IPS-18c (cell line): ENCODE data around the gene ADD1.

Experiments used
- H3K4me3 ChIP-seq: 2 replicates; pipeline ENCODE4 v1.7.0; 2013; ENCODE audit warnings: low read depth, mild to moderate bottlenecking, low read length, moderate library complexity; ENCODE audit not compliant: insufficient read depth
- H3K9me3 ChIP-seq: one replicate; pipeline ENCODE4 v1.6.1; 2013; ENCODE audit warnings: mild to moderate bottlenecking, low read length, moderate library complexity; ENCODE audit not compliant: control insufficient read depth, insufficient read depth

ADD1 gene

DNA sequence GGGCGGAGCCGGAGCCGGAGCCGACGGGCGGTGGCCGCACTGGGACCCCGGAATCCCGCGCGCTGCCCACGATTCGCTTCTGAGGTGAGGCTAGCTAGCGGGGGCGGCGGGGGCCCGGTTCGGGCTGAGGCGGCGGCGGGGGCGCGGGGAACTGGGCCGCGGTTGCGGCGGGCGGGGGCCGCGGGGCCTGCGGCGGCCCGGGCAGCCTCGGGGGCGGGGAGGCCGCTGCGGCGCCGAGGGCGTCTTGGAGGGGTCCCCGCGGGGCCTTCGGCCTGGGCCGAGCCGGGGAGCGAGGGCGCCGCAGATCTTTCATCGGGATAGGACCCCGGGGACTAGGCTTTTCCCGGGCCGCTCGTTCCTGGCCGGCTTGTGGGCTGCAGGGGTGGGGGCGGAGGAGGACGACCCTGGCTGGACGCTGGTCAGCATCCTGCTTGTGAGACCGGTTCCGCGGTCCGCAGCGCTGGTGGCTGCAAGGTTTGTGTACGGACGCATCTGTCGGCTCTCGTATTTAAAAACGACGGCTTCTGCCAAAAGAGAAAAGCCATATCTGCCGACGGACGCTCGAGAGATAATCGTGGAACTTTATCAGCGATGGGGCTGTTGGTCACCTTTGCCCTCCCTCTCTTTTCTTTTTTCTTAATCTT, 419 bp downstream of the ADD1 start:
- Histone ChIP-seq H3K9me3 (peaks cover 4% of the 10 kb centered on the region), H3K4me3 (peak overlapping the region; percentile 85)

DNA sequence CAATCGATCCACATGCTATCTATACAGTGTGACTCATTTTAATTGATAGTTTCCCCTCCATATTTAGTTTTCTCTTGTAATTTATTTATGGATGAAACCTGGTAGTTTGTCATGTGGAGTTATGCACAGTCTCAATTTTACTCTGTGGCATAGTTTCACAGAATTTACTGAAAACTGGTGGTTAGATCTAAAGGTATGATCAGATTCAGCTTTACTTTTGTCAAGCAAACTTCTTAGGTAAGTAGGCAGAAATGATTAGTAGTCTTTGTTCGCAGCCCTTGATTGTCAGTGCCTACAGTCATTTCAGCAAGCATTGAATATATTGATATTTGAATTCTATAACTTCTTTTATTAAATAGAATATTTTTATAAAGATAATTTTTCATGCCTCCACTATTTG, 2.5 kb downstream of the ADD1 start:
- H3K4me3 ChIP-seq = no peak overlapping the region
- no peaks in the 10 kb centered on the region for H3K9me3 ChIP-seq

DNA sequence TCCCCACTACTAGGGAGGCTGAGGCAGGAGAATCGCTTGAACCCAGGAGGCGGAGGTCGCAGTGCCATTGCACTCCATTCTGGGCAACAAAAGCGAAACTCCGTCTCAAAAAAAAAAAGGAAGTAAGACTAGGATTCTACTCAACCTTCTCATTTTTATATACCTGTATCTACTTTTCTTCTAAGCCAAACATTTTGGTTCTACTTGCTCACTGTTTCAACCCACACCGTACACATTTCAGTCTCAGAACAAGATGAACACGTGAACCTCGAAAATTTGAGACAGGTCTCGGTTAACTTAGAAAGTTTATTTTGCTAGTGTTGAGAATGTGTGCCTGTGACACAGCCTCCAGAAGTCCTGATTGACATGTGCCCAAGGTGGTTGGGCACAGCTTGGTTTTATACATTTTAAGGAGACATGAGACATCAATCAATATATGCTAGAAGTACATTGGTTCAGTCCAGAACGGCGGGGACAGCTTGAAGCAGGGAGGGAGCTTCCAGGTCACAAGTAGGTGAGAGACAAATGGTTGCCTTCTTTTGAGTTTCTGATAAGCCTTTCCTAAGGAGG, 3.7 kb downstream of the ADD1 start:
- no peaks in the 10 kb centered on the region for H3K9me3 ChIP-seq
- no peak overlapping the region for H3K4me3 ChIP-seq

DNA sequence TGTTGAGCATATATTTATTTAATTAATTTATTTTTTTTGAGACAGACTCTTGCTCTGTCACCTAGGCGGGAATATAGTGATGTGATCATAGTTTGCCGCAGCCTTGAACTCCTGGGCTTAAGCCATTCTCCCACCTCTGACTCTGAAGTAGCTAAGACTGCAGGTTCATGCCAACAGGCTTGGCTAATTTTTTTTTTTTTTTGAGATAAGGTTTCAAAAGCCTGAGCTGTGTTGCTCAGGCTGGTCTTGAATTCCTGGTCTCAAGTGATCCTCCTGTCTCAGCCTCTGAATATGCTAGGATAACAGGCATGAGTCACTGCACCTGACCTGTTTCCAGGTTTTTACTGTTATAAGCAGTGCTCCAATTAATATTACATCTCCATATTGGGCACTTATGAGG, 4.8 kb downstream of the ADD1 start:
- Histone ChIP-seq H3K9me3 (no peaks in the 10 kb centered on the region), H3K4me3 (no peak overlapping the region)

DNA sequence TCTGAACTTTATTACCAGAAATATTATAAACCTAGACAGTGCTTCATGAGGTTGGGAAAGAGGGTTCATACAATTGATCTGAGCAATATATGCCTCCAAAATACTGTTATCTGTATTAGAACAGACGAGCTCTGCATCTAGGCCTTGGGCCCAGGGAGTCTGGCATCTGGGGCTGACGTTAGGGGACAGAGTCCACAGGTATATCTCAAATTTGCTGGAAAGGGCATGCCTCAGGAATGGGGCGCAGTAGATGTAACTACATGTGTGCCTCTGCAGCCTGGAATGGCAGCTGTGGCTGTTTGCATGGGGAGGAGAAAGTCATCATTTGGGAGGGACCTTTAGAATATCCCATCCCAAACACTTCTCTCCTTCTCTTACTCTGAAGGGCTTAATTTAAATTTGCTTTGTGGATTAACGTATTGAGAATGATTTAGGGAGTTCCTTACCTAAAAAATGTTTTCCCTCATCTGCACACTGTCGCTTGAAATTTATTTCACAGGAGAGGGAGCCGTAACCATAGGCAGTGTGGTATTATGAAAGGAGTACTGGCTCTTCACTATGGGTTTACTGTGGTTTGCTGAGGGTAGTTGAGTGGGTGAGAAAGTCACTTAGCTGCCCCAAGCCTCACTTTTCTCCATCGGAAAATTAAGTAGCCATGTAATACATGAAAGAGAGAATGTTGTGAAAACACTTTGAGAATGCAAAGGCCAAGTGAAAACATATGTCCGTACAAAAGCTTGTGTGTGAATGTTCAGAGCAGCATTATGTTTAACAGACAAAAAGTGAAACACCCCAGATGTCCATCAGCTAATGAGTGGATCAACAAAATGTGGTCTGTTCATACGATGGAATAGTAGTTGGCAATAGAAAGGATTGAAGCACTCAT, 5.9 kb downstream of the ADD1 start:
- Histone ChIP-seq H3K9me3 (no peaks in the 10 kb centered on the region), H3K4me3 (no peak overlapping the region)

DNA sequence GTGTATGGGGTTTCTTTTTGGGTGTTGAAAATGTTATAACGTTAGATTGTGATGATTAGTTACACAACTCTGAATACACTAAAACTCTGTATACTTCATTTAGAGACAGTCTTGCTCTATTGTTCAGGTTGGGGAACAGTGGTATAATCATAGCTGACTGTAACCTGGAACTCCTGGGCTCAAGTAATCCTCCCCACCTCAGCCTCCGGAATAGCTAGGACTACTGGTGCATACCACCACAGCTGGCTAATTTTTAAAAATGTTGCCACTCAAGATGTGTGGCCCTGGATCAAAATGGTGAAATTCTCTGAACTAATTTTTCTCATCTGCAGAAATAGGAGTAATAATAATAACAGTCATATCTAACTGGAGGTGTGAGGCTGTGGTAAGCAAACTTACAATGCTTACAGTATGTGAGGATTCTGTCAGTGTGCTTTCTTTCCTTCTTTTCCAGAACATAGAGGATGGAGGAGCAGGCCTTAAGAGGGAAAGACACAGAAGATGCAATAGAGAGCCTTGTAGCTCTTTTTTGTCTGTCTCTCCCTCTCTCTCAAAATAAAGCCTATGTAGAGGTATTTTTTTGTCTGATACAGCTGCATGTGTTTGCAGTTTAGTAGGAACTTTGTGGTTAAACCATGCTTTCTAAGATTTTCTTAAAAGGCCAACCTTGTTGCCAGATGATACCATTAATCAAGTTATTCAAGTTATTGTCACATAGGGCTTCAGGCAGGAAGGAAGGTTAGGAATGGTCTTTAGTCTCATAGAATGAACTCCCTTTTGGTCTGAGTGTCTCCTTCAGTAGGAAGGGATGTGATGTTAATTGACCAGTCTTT, 7.5 kb downstream of the ADD1 start:
- Histone ChIP-seq H3K4me3 (no peak overlapping the region), H3K9me3 (no peaks in the 10 kb centered on the region)

DNA sequence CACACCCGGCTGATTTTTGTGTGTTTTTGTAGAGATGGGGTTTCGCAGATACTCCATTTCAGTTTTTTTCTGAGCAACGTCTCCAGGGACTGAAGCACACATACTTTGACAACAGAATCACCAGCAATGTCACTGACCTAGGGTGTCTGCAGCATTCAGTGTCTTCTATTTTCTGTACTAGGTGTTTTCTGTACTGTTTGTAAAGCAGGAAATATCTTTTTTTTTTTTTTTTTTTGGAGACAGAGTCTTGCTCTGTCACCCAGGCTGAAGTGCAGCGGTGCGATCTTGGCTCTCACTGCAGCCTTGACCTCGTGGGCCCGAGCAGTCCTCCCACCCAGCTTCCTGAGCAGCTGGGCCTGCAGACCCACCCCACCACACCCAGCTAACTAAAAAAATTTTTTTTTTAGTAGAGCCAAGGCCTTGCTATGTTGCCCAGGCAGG, 8.9 kb downstream of the ADD1 start:
- H3K4me3 ChIP-seq = no peak overlapping the region
- no peaks in the 10 kb centered on the region for H3K9me3 ChIP-seq

DNA sequence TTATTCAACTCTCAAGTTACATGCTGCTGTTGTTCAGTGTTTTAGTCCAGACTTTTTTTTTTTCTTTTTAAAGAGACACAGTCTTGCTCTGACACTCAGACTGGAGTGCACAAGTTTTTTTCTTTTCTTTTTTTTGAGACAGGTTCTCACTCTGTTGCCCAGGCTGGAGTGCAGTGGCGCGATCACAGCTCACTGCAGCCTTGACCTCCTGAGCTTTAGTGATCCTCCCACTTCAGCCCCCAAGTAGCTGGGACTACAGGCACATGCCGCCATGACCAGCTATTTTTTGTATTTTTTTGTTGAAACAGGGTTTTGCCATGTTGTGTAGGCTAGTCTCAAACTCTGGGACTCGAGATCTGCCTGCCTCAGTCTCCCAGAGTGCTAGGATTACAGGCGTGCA, 11.9 kb downstream of the ADD1 start:
- H3K9me3 ChIP-seq = no peaks in the 10 kb centered on the region

DNA sequence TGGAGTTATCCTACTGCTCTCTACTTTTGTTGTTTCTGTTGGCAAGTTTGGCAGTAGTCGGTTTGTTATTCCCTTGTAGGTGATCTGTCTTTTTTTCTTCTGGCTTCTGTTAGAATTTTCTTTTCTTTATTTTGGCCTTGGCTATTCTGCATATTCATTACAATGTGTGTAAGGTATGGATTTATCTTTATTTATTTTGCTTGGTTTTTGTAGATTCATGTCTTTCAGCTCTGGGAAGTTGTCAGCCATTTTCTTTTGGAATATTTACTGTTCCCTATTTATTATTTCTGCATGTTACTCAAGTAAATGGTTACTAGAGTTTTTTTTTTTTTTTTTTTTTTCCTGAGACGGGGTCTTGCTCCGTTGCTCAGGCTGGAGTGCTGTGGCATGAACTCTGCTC, 12.6 kb downstream of the ADD1 start:
- no peak overlapping the region for H3K4me3 ChIP-seq
- no peaks in the 10 kb centered on the region for H3K9me3 ChIP-seq

More for the DNA sequence above, 11.9 kb downstream of the ADD1 start:
- H3K4me3 ChIP-seq = no peak overlapping the region

DNA sequence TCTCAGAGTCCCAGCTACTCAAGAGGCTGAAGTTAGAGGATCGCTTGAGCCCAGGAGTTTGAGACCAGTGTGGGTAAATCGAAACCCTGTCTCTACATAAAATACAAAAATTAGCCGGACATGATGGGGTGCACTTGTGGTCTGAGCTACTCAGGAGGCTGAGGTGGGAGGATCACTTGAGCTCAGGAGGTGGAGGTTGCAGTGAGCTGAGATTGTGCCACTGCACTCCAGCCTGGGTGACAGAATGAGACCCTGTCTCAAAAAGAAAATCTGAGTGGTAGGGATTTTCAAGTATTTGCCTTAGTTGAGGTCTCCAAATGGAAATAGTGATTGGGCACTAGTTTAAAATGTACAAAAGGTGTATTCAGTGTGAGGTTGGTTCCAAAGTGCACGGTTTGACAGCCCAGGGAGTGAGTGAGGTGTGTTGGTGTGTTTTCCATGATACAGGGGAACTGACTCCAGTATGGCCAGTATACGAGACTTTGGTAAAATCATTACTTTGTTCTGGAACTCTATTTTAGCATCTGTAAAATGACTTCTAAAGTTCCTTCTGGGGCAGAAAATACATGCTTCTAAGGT, 13.8 kb downstream of the ADD1 start:
- Histone ChIP-seq H3K9me3 (no peaks in the 10 kb centered on the region), H3K4me3 (no peak overlapping the region)

DNA sequence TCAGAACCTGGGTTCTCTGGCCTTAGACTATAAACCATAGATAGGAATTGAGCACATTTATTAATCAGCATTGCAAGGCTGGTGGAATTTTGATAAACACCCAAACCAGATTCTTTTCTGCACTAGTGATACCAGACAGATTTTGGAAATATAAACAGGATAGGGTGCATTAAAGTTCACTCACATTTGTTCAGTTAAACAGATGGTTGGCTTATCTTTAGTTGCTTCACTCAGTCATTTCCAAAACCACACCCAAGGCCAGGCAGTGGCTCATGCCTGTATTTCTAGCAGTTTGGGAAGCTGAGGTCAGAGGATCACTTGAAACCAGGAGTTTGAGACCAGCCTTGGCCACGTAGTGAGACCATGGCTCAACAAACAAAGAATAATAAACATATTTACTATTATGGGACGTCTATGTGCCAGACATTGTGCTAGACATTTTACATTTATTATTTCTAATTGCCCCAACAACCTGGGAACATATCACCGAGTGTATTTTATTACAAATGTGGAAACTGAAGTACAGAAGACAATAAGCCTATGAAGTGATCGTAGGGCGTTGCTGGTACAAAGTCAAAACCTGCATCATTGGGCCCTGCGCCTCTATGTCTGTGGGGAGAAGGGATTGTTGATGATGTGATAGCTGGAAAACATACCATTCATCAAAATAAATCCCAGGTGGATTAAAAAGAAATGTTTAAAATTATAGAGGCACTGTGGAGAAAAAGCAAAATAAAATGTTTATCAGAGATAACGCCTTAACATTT, 15.0 kb downstream of the ADD1 start:
- no peaks in the 10 kb centered on the region for H3K9me3 ChIP-seq
- no peak overlapping the region for H3K4me3 ChIP-seq

DNA sequence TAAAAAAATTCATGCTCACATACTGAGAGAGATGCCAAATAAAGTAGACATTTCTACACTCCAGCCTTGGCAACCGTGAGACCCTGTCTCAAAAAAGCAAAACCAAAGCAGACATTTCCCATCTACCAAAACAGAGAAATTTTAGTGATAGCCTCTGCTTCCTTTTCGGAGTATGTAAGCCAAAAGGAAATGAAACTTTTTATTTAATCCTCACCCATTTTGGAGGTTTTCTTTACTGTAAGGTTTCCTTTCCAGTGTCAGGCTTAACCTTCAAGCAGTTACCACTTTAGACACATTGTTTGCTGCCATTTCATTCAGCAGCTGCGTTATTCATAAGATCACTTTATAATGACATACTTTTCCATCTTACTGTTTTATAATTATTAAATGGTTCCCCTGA, 15.9 kb downstream of the ADD1 start:
- Histone ChIP-seq H3K4me3 (no peak overlapping the region), H3K9me3 (no peaks in the 10 kb centered on the region)

DNA sequence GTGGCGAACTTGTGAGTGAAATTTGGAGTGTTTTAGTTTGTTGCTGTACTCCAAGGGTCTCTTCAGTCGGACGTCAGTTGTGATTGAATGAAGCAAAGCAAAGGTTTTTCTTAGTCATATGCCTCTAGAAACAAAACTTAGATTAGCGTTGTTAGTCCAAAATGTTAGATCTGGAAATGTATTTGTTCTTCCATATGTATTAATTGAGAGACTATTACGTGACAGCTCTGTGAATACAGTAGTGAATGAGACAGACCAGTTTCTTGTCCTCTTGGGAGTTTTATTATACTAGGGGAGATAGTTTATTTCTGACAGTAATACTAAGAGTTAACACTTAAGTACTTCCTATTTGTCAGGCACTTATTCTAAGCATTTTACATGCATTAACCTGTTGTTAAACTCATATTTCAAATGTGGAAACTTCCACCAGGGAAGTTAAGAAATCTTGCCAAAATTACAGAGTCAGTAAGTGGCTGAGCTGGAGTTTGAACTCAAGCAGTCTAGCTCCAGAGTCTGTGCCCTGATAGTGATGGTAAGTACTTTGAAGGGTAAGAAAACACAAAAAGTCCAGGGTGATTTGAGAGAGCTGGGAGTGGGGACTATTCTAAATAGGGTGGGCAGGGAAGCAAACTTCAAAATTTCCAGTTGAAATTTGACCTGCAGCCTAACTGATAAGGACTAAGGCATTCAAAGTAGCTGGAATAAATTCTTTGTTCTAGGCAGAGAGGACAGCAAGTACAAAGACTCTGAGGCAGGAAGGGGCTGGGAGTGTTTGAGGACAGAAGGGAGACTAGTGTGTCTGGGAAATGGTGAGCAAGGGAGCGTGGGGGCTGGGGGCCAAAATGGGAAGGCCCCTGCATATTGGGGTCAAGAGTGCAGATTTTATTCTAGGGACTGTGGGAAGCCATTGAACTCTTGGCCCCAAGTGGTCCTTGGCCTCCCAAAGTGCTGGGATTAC, 17.0 kb downstream of the ADD1 start:
- H3K9me3 ChIP-seq = no peaks in the 10 kb centered on the region

DNA sequence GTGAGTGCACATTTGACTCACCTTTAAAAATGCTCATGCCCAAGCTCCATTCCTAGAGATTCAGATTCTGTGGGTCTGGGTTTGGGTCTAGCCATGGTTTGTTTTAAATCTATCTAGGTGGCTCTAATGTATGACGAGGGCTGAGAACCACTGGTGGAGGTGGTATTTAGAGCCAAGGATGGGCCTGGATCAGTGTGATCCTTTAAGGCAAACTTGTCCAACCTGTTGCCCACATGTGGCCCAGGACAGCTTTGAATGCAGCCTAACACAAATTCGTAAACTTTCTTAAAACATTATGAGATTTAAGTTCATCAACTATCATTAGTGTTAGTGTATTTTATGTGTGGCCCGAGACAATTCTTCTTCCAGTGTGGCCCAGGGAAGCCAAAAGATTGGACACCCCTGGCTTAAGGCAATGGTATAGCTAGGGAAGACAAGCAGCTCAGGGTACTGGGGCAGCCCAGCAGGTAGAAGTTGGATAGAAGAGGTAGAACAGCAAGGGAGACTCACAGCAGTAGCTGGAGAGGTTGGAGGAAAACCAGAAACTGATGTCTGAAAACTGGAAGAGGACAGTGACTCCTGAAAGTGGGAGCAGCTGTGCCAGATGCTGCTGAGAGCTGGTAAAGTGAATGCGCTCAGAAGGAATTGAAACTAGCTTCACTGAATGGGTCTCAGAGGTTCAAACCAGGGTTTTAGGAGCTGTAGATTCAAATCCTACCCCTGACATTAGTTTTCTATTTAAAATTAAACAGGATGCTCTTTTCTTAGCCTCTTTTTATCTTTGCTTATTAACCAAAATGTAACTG, 18.2 kb downstream of the ADD1 start:
- no peak overlapping the region for H3K4me3 ChIP-seq
- H3K9me3 ChIP-seq = no peaks in the 10 kb centered on the region

More for the DNA sequence above, 17.0 kb downstream of the ADD1 start:
- no peak overlapping the region for H3K4me3 ChIP-seq

DNA sequence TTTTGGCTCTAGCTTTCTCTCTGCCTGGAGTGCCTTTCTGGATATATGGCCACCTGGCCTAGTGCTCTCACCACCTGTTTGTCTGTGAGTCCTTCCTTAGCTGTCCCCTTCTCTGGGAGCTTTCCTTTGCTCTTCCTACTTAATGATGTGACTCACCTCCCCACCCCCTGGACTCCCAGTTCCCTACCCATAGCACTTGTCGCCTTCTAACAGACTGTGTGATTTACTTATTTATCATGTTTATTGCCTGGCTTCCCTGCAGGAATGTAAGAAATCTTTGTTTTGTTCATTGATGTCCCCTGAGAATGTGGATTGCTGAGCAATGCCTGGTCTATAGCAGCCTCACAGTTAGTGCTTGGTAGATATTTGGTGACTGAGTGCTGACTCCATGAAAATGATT, 18.9 kb downstream of the ADD1 start:
- Histone ChIP-seq H3K4me3 (no peak overlapping the region), H3K9me3 (no peaks in the 10 kb centered on the region)
